Gastrocnemius medialis (tissue), 4 donors: ENCODE data around the gene EGR4. TPM values are rescaled to one million over a fixed set of nuclear protein-coding genes. Genes with fewer than 3 reads are reported as not detected.

ENCODE experiments used
- ATAC-seq, 2 donors: fragments of 150-250 bp; one replicate each; pipeline ENCODE4 v1.9.1; 2016
- DNase-seq, 2 donors: peaks; one replicate each; pipeline ENCODE4 v3.0.0-alpha.2; 2019
- H3K27ac ChIP-seq, 4 donors: fragments of 200-600 bp; sonication (generic); 1 replicate in 1 of 4; 2 replicates in 3 of 4; pipeline ENCODE4 v1.5.1; 2016 to 2018; ENCODE audit warnings: mild to moderate bottlenecking in 2 of 4, moderate library complexity in 1 of 4
- H3K27me3 ChIP-seq, 3 donors: fragments of 200-600 bp; sonication (generic) in 2 of 3; 1 replicate in 1 of 3; 2 replicates in 2 of 3; pipeline versions ENCODE4 v1.5.1 to v1.6.0; 2016 to 2019; ENCODE audit warnings: mild to moderate bottlenecking in 1 of 3, moderate library complexity in 1 of 3
- H3K36me3 ChIP-seq, 2 donors: fragments of 200-600 bp; sonication (generic) in 1 of 2; one replicate each; pipeline ENCODE4 v1.5.1; 2017 to 2018
- H3K4me1 ChIP-seq, 2 donors: fragments of 200-600 bp; sonication (generic) in 1 of 2; one replicate each; pipeline ENCODE4 v1.5.1; 2016 to 2017; ENCODE audit warnings: mild to moderate bottlenecking in 2 of 2
- H3K4me3 ChIP-seq, 4 donors: fragments of 200-600 bp; sonication (generic) in 3 of 4; 1 replicate in 1 of 4; 2 replicates in 3 of 4; pipeline ENCODE4 v1.5.1; 2016 to 2019; ENCODE audit warnings: mild to moderate bottlenecking in 2 of 4
- H3K9me3 ChIP-seq, 3 donors: fragments of 200-600 bp; sonication (generic) in 2 of 3; 1 replicate in 1 of 3; 2 replicates in 2 of 3; pipeline ENCODE4 v1.5.1; 2016 to 2019
- CTCF ChIP-seq, 5 experiments: fragments of 450-650 bp in 3 of 5; fragments of 200-600 bp in 2 of 5; sonication (generic) in 2 of 5; IDR thresholded peaks in 4 of 5; conservative IDR thresholded peaks in 1 of 5; 1 replicate in 4 of 5; 2 replicates in 1 of 5; pipeline ENCODE4 v1.5.1; 2016 to 2019; ENCODE audit warnings: antibody characterized with exemption in 5 of 5, mild to moderate bottlenecking in 3 of 5, moderate library complexity in 3 of 5
- POLR2A ChIP-seq, 2 donors: fragments of 450-650 bp; IDR thresholded peaks; one replicate each; pipeline ENCODE4 v1.6.1; 2017; ENCODE audit warnings: antibody characterized with exemption in 2 of 2, mild to moderate bottlenecking in 2 of 2, moderate library complexity in 2 of 2
- in situ Hi-C, 4 donors: fragments of 200-750 bp; cut with MboI; loops; one replicate each; pipeline versions ENCODE4 v1.15.0 to v1.8.0; 2017; ENCODE audit warnings: low sequenced_read_pairs in 4 of 4
- intact Hi-C: fragments of 100-400 bp; cut with DNase I; formaldehyde crosslinking; loops from one replicate; pipeline ENCODE4 v1.15.1; 2023; ENCODE audit warnings: low total_unique reads
- total RNA-seq, 4 donors: library from RNA; depleted of rRNA; stranded (reverse); fragments of >200 nt; gene quantifications; one replicate each; pipeline versions ENCODE4 v1.1.0 to v1.2.3, GENCODE V29; 2016

EGR4 gene
- total RNA-seq, 4 donors from 2014 or later, result not detected

- TF ChIP-seq POLR2A (IDR thresholded peaks at IDR 0.05) (no peak), CTCF (IDR thresholded peaks at IDR 0.05 in 4 of 5, conservative IDR thresholded peaks at IDR 0.05 in 1 of 5) (no peak)
- in situ Hi-C loops, result no loop called here
- DNase-seq (no peak), ATAC-seq (no peak)
- intact Hi-C loops, result no loop called here
- Histone ChIP-seq H3K4me1 (no peaks in the 10 kb centered on the region), H3K27ac (no peak overlapping the region), H3K4me3 (no peak overlapping the region), H3K36me3 (no peaks in the 10 kb centered on the region), H3K9me3 (peaks cover 0 to 9% (median 0%) of the 10 kb centered on the region in 3 donors), H3K27me3 (peaks cover 0 to 3% (median 0%) of the 10 kb centered on the region in 3 donors)
Observed at GRCh38 chr2:73334045-73334444, 40.7 kb upstream of the EGR4 start.

GRCh38 chr2:73333564-73333963, 40.2 kb upstream of the EGR4 start:
- TF ChIP-seq POLR2A (IDR thresholded peaks at IDR 0.05) (no peak), CTCF (IDR thresholded peaks at IDR 0.05 in 4 of 5, conservative IDR thresholded peaks at IDR 0.05 in 1 of 5) (no peak)
- intact Hi-C loops, result no loop called here

GRCh38 chr2:73324126-73324725, 30.9 kb upstream of the EGR4 start:
- Histone ChIP-seq H3K27ac (no peak overlapping the region), H3K4me3 (no peak overlapping the region), H3K36me3 (no peaks in the 10 kb centered on the region), H3K4me1 (no peaks in the 10 kb centered on the region), H3K9me3 (no peaks in the 10 kb centered on the region), H3K27me3 (peaks cover 0 to 10% (median 4%) of the 10 kb centered on the region in 3 donors)
- in situ Hi-C loops, result no loop called here
- no peak for ATAC-seq
- DNase-seq, result no peak
- intact Hi-C loops, result no loop called here
- no peak for TF ChIP-seq CTCF (IDR thresholded peaks at IDR 0.05 in 4 of 5, conservative IDR thresholded peaks at IDR 0.05 in 1 of 5)
- no peak for TF ChIP-seq POLR2A (IDR thresholded peaks at IDR 0.05)

More at GRCh38 chr2:73333564-73333963, 40.2 kb upstream of the EGR4 start:
- Histone ChIP-seq H3K36me3 (no peaks in the 10 kb centered on the region), H3K27me3 (peaks cover 0 to 3% (median 0%) of the 10 kb centered on the region in 3 donors), H3K4me3 (no peak overlapping the region), H3K27ac (no peak overlapping the region), H3K9me3 (peaks cover 0 to 9% (median 0%) of the 10 kb centered on the region in 3 donors), H3K4me1 (no peaks in the 10 kb centered on the region)
- ATAC-seq (no peak), DNase-seq (no peak)
- in situ Hi-C loops, result no loop called here

- TF ChIP-seq POLR2A (IDR thresholded peaks at IDR 0.05), result no peak
- TF ChIP-seq CTCF (IDR thresholded peaks at IDR 0.05 in 4 of 5, conservative IDR thresholded peaks at IDR 0.05 in 1 of 5), result no peak
- Histone ChIP-seq H3K27ac (no peak overlapping the region), H3K9me3 (no peaks in the 10 kb centered on the region), H3K4me3 (no peak overlapping the region), H3K4me1 (no peaks in the 10 kb centered on the region), H3K36me3 (no peaks in the 10 kb centered on the region), H3K27me3 (peaks cover 0 to 10% (median 4%) of the 10 kb centered on the region in 3 donors)
- ATAC-seq, result no peak
- in situ Hi-C loops, result no loop called here
- intact Hi-C loops, result no loop called here
- DNase-seq, result no peak
Observed at GRCh38 chr2:73323551-73323950, 30.2 kb upstream of the EGR4 start.

GRCh38 chr2:73314441-73314840, 21.1 kb upstream of the EGR4 start:
- peaks cover 0 to 3% (median 0%) of the 10 kb centered on the region in 3 donors for H3K27me3 ChIP-seq
- intact Hi-C loops, result no loop called here
- H3K36me3 ChIP-seq, result no peaks in the 10 kb centered on the region
- in situ Hi-C loops, result no loop called here
- TF ChIP-seq CTCF (IDR thresholded peaks at IDR 0.05 in 4 of 5, conservative IDR thresholded peaks at IDR 0.05 in 1 of 5) (no peak), POLR2A (IDR thresholded peaks at IDR 0.05) (no peak)
- DNase-seq (no peak), ATAC-seq (no peak)
- H3K27ac ChIP-seq, result no peak overlapping the region
- H3K9me3 ChIP-seq, result no peaks in the 10 kb centered on the region
- H3K4me1 ChIP-seq, result no peaks in the 10 kb centered on the region
- no peak overlapping the region for H3K4me3 ChIP-seq
